OCI-LY1 (cell line): Measurements from ENCODE around the gene SLC43A2.

Experiments used
- CTCF ChIP-seq: fragments of 200-600 bp; sonication (generic), shearing (Covaris generic); IDR thresholded peaks from 2 replicates; pipeline ENCODE4 v1.5.1; 2017; ENCODE audit warnings: mild to moderate bottlenecking, antibody characterized with exemption, low read length, moderate library complexity, mixed read lengths
- EZH2 ChIP-seq: fragments of 200-600 bp; sonication (generic), shearing (Covaris generic); IDR thresholded peaks from 2 replicates; pipeline ENCODE4 v1.8.0; 2017; ENCODE audit warnings: borderline replicate concordance, mixed run types, mild to moderate bottlenecking, antibody characterized with exemption, low read length, moderate library complexity, mixed read lengths

GRCh38 chr17:1580979-1581676 lies 47.5 kb downstream of the SLC43A2 start:
- TF ChIP-seq EZH2, result no peak
- no peak; the same call in 1 of the 2 replicates for TF ChIP-seq CTCF
